Lower leg skin (tissue), 4 donors: ENCODE results near the gene CUL5. TPM values are rescaled to one million over a fixed set of nuclear protein-coding genes. Genes with fewer than 3 reads are reported as not detected.
"Not testable (repeated sequence)": the region's sequence is repeated elsewhere in the genome, so short reads cannot be mapped to it uniquely, and the experiment has no call there.

Experiments used
- DNase-seq, 2 donors: peaks; one replicate each; pipeline ENCODE4 v3.0.0-alpha.2; 2019; ENCODE audit warnings: low spot score in 2 of 2
- H3K4me3 ChIP-seq: fragments of 200-600 bp; sonication (generic); 2 replicates; pipeline ENCODE4 v1.5.1; 2017; ENCODE audit warnings: mild to moderate bottlenecking, low read depth; ENCODE audit not compliant: poor library complexity, severe bottlenecking
- POLR2A ChIP-seq, 2 donors: fragments of 450-650 bp; IDR thresholded peaks; one replicate each; pipeline ENCODE4 v1.6.1; 2016 to 2017; ENCODE audit warnings: antibody characterized with exemption in 2 of 2, mild to moderate bottlenecking in 1 of 2, moderate library complexity in 1 of 2
- WGBS, 2 donors: methylation state at CpG; one replicate each; pipeline ENCODE4 v1.1.5; 2018; 5-methylcytosine and 5-hydroxymethylcytosine counted together
- intact Hi-C: fragments of 100-400 bp; cut with DNase I; formaldehyde crosslinking; loops from one replicate; pipeline ENCODE4 v1.15.0; 2023; ENCODE audit warnings: low total_unique reads
- total RNA-seq, 4 donors: library from RNA; depleted of rRNA; stranded (reverse); fragments of >200 nt; gene quantifications; one replicate each; pipeline ENCODE4 v1.1.0, GENCODE V29; 2016
- TF ChIP-seq, protein P1 (sequence below), 3 donors: fragments of 450-650 bp; IDR thresholded peaks; one replicate each; pipeline ENCODE4 v1.5.1; 2016; ENCODE audit warnings: antibody characterized with exemption in 3 of 3, mild to moderate bottlenecking in 3 of 3, moderate library complexity in 2 of 3

The CUL5 gene
- total RNA-seq, 4 donors from 2014 or later = 24.2 to 30.1 (median 29.4) TPM

DNA sequence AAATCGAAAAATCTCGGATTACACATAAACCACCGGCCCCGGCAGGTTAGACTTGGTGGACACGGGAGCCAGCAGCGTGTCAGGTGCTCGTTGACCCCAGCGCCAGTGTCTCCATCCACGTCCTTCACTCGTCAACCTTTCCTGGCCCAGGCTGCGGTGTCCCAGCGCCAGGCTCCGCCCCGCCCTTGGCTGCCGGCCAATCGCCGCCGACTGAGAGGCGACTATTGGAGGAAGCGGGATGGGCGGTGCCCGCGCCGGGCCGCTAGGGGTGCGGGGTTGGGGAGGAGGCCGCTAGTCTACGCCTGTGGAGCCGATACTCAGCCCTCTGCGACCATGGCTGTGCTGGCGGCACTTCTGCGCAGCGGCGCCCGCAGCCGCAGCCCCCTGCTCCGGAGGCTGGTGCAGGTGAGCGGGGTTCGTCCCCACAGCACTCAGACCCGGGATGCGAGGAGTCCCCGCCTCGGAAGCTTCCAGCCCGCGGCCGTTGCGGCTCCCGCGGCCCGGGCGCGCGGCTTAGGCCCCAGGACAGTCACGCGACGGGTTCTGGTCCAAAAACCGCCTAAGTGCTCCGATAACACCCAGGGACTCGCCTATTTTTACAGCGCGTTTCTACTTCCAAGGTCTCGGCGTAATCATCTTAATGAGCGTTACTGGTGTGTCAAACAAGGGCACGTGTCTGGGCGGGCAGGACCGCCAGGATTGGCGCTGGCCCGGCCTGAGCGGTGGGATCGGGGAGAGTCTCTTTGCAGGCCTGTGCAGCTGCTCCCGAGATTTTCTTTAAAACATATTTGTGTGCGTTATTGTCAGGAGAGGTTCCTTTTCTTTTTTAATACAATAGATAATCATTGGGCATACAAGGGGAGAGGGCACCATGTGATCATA, 112.8 kb downstream of the CUL5 start, which contains the start of gene ACAT1:
Gene ACAT1 (plus strand): TSS at position 294 of the 882 bp plus-strand sequence. CDS start 40 bp downstream, at position 334.
- intact Hi-C loops = no loop called here
- peak; percentile 96 to 100 for DNase-seq
- H3K4me3 ChIP-seq = peak within 1 kb of the TSS; percentile 81
- 0 to 1% methylated on average over 28 to 59 of the region's 73 CpGs for WGBS, 2 donors
- TF ChIP-seq, protein P1, sequence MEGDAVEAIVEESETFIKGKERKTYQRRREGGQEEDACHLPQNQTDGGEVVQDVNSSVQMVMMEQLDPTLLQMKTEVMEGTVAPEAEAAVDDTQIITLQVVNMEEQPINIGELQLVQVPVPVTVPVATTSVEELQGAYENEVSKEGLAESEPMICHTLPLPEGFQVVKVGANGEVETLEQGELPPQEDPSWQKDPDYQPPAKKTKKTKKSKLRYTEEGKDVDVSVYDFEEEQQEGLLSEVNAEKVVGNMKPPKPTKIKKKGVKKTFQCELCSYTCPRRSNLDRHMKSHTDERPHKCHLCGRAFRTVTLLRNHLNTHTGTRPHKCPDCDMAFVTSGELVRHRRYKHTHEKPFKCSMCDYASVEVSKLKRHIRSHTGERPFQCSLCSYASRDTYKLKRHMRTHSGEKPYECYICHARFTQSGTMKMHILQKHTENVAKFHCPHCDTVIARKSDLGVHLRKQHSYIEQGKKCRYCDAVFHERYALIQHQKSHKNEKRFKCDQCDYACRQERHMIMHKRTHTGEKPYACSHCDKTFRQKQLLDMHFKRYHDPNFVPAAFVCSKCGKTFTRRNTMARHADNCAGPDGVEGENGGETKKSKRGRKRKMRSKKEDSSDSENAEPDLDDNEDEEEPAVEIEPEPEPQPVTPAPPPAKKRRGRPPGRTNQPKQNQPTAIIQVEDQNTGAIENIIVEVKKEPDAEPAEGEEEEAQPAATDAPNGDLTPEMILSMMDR (IDR thresholded peaks at IDR 0.05) = no peak
- no peak for TF ChIP-seq POLR2A (IDR thresholded peaks at IDR 0.05)

DNA sequence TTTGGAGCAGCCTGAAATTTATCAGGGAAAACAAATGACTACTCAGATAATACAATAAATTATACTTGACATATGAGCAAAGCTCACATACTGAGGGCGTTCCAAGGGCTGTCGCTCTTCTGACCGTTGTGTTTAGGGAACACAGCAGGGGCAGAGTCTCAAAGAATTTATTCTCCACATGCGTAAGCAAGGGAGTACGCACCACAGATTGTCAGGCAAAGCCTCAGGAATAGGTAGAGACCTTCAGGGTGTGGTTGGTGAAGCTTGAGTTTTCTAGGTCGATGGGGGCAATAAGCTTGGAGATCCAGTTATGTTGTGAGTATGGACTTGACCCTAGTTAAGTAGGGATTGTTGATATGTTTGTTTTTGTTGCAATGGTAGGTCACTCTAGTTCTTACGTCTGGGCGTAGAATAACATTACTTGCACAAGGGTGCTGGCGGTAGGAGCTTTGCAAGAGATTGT, 113.5 kb downstream of the CUL5 start:
- H3K4me3 ChIP-seq = peak overlapping the region; percentile 81
- TF ChIP-seq, protein P1 (IDR thresholded peaks at IDR 0.05) = no peak
- no peak for TF ChIP-seq POLR2A (IDR thresholded peaks at IDR 0.05)
- DNase-seq = peak in 1 of 2 donors; percentile 26
- WGBS, 2 donors = 25 to 27% methylated on average over 9 of the region's 9 CpGs
- intact Hi-C loops = no loop called here

DNA sequence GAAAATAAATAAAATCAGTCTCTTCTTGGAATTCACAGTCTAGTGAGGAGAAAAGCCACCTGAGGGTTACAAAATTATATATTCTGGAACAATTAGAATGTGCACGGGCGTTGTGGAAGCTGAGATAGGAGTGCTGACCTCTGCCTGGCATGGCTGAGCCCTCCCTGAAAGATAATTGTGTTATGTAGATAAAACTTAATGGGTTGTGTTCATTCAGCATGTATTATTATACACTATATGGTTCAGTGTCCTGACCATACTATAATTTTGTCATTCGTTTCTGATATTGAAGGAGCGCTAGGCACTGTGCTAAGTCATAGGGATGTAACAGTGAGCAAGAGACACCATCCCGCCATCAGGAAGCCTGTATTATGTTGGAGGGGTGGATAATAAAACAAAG, 116.4 kb downstream of the CUL5 start:
- intact Hi-C loops = no loop called here
- no peak for TF ChIP-seq POLR2A (IDR thresholded peaks at IDR 0.05)
- TF ChIP-seq, protein P1 (IDR thresholded peaks at IDR 0.05) = no peak
- DNase-seq = no peak
- 93 to 95% methylated on average over 5 of the region's 5 CpGs for WGBS, 2 donors
- no peak overlapping the region for H3K4me3 ChIP-seq

DNA sequence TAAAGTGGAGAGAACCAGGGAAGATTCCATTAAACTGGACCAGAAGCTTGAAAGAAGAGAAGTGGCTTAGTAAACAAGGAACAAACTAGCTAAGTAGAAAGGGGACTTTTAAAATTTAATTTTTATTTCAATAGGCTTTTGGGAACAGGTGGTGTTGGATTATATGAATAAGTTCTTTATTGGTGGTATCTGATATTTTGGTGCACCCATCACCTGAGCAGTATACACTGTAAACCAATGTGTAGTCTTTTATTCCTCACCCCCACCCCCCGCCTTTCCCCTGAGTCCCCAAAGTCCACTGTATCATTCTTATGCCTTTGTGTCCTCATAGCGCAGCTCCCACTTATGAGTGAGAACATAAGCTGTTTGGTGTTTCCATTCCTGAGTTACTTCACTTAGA, 120.1 kb downstream of the CUL5 start:
- 96 to 98% methylated on average over 2 of the region's 2 CpGs for WGBS, 2 donors
- intact Hi-C loops = no loop called here
- DNase-seq = no peak
- TF ChIP-seq, protein P1 (IDR thresholded peaks at IDR 0.05) = no peak
- no peak for TF ChIP-seq POLR2A (IDR thresholded peaks at IDR 0.05)
- H3K4me3 ChIP-seq = no peak overlapping the region

DNA sequence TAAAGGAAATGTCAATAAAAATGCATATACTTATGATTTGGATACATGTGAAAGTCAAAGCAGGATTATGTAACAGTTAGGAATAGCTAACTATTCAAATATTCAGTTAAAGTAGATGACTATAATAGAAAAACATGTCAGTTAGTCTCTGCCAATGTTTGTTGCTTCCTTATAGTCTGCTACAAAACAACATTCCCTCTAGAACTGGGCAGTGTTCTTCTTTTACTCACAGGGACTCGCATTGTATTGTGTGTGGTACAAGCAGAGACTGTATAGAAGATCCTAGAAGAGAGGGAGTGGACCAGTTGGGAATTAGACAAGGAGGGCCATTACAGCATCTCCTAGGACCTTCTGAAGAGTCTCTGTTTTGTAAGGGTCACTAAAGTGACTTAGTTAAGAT, 123.3 kb downstream of the CUL5 start:
- DNase-seq = no peak
- TF ChIP-seq, protein P1 (IDR thresholded peaks at IDR 0.05) = no peak
- TF ChIP-seq POLR2A (IDR thresholded peaks at IDR 0.05) = no peak
- H3K4me3 ChIP-seq = no peak overlapping the region
- intact Hi-C loops = no loop called here
- WGBS, 2 donors = 71 to 78% methylated on average over 1 of the region's 1 CpG

DNA sequence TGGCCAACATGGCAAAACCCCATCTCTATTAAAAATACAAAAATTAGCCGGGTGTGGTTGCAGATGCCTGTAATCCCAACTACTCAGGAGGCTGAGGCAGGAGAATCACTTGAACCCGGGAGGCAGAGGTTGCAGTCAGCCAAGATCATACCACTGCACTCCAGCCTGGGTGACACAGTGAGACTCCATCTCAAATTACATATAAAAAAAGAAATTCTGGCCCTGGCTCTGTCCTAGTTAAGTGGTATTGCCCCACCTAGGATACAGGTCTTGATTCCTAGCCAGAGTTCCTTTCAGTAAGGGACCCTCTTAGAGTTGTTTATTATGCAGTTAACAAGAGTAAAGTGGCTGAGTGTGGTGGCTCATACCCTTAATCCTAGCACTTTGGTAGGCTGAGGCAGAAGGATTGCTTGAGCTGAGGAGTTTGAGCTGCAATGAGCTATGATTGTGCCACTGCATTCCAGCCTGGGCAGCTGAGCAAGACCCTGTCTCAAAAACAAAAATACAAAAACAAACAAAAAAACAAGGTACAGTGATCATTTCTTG, 124.4 kb downstream of the CUL5 start:
- DNase-seq, H3K4me3 ChIP-seq, intact Hi-C loops: not testable (repeated sequence)
- 89 to 97% methylated on average over 2 of the region's 2 CpGs for WGBS, 2 donors
